ENCODE data around the gene VSTM2B.

The VSTM2B gene

GRCh38 chr19:29566496-29567054 is 40.8 kb downstream of the VSTM2B start:
- DNase-seq (ENCODE audit: low read depth) = no peak
- no peak overlapping the region for H3K4me3 ChIP-seq (ENCODE audit: low read depth, low read length)
- TF ChIP-seq MAX (IDR thresholded peaks at IDR 0.05; ENCODE audit: low read depth, low read length) = no peak
- TF ChIP-seq CTCF (IDR thresholded peaks at IDR 0.05; ENCODE audit: low read depth, low read length) = no peak
- TF ChIP-seq MYC (IDR thresholded peaks at IDR 0.05; ENCODE audit: low read depth, low read length) = no peak
- TF ChIP-seq POLR2A (IDR thresholded peaks at IDR 0.05; ENCODE audit: extremely low read depth, insufficient read length) = no peak

- H3K4me3 ChIP-seq (ENCODE audit: low read depth, low read length) = no peak overlapping the region
- no peak for TF ChIP-seq MYC (IDR thresholded peaks at IDR 0.05; ENCODE audit: low read depth, low read length)
- no peak for TF ChIP-seq CTCF (IDR thresholded peaks at IDR 0.05; ENCODE audit: low read depth, low read length)
- TF ChIP-seq POLR2A (IDR thresholded peaks at IDR 0.05; ENCODE audit: extremely low read depth, insufficient read length) = no peak
- no peak for TF ChIP-seq MAX (IDR thresholded peaks at IDR 0.05; ENCODE audit: low read depth, low read length)
- DNase-seq (ENCODE audit: low read depth) = no peak
These were observed 41.6 kb downstream of the VSTM2B start for GRCh38 chr19:29567366-29567915.

GRCh38 chr19:29568036-29569025 is 42.5 kb downstream of the VSTM2B start:
- no peak for DNase-seq (ENCODE audit: low read depth)
- no peak for TF ChIP-seq CTCF (IDR thresholded peaks at IDR 0.05; ENCODE audit: low read depth, low read length)
- no peak for TF ChIP-seq MYC (IDR thresholded peaks at IDR 0.05; ENCODE audit: low read depth, low read length)
- no peak for TF ChIP-seq MAX (IDR thresholded peaks at IDR 0.05; ENCODE audit: low read depth, low read length)
- no peak for TF ChIP-seq POLR2A (IDR thresholded peaks at IDR 0.05; ENCODE audit: extremely low read depth, insufficient read length)
- H3K4me3 ChIP-seq (ENCODE audit: low read depth, low read length) = no peak overlapping the region

GRCh38 chr19:29569038-29569911 is 43.5 kb downstream of the VSTM2B start:
- no peak overlapping the region for H3K4me3 ChIP-seq (ENCODE audit: low read depth, low read length)
- TF ChIP-seq MYC (IDR thresholded peaks at IDR 0.05; ENCODE audit: low read depth, low read length) (no peak), CTCF (IDR thresholded peaks at IDR 0.05; ENCODE audit: low read depth, low read length) (no peak), MAX (IDR thresholded peaks at IDR 0.05; ENCODE audit: low read depth, low read length) (no peak)
- DNase-seq (ENCODE audit: low read depth) = no peak

GRCh38 chr19:29571181-29571580 is 45.4 kb downstream of the VSTM2B start:
- H3K4me3 ChIP-seq (ENCODE audit: low read depth, low read length) = no peak overlapping the region
- DNase-seq (ENCODE audit: low read depth) = no peak
- no peak for TF ChIP-seq MAX (IDR thresholded peaks at IDR 0.05; ENCODE audit: low read depth, low read length)
- TF ChIP-seq CTCF (IDR thresholded peaks at IDR 0.05; ENCODE audit: low read depth, low read length) = no peak
- TF ChIP-seq MYC (IDR thresholded peaks at IDR 0.05; ENCODE audit: low read depth, low read length) = no peak
- TF ChIP-seq POLR2A (IDR thresholded peaks at IDR 0.05; ENCODE audit: extremely low read depth, insufficient read length) = no peak
